Lung (tissue), 12 donors: ENCODE data around the gene AKAP13. TPM values are rescaled to one million over a fixed set of nuclear protein-coding genes. Genes with fewer than 3 reads are reported as not detected.

Experiments used
- ATAC-seq: fragments of 200-7000 bp; cut with Tn5 transposase; one replicate; pipeline ENCODE4 v1.9.1; 2020; ENCODE audit warnings: moderate number of reproducible peaks; ENCODE audit not compliant: insufficient read depth, low FRiP score
- DNase-seq, 3 donors: peaks; one replicate each; pipeline ENCODE4 v3.0.0-alpha.2; 2013 to 2017
- H3K27ac ChIP-seq, 2 donors: one replicate each; pipeline ENCODE4 v1.5.1; 2013; ENCODE audit warnings: mild to moderate bottlenecking in 2 of 2, moderate library complexity in 2 of 2, control low read depth in 1 of 2, inconsistent platforms in 1 of 2, low read depth in 1 of 2, low read length in 1 of 2
- H3K27me3 ChIP-seq, 3 donors: one replicate each; pipeline ENCODE4 v1.5.1; 2013; ENCODE audit warnings: low read length in 2 of 3; ENCODE audit not compliant: control insufficient read depth in 3 of 3, insufficient read depth in 3 of 3
- H3K36me3 ChIP-seq, 4 donors: one replicate each; pipeline ENCODE4 v1.5.1; 2013; ENCODE audit warnings: low read length in 4 of 4, mild to moderate bottlenecking in 1 of 4, moderate library complexity in 1 of 4; ENCODE audit not compliant: control insufficient read depth in 4 of 4, insufficient read depth in 4 of 4
- H3K4me1 ChIP-seq, 5 donors: one replicate each; pipeline ENCODE4 v1.5.1; 2013; ENCODE audit warnings: low read length in 5 of 5, mild to moderate bottlenecking in 2 of 5, moderate library complexity in 1 of 5; ENCODE audit not compliant: control insufficient read depth in 5 of 5, insufficient read depth in 5 of 5
- H3K4me3 ChIP-seq: one replicate; pipeline ENCODE4 v1.5.1; 2013; ENCODE audit warnings: mild to moderate bottlenecking, control low read depth, moderate library complexity
- H3K9ac ChIP-seq, 2 donors: one replicate each; pipeline ENCODE4 v1.5.1; 2013; ENCODE audit warnings: low read length in 2 of 2, control low read depth in 1 of 2; ENCODE audit not compliant: insufficient read depth in 1 of 2
- H3K9me3 ChIP-seq, 4 donors: one replicate each; pipeline ENCODE4 v1.5.1; 2013; ENCODE audit warnings: low read length in 3 of 4, mild to moderate bottlenecking in 1 of 4, moderate library complexity in 1 of 4; ENCODE audit not compliant: control insufficient read depth in 4 of 4, insufficient read depth in 3 of 4
- CTCF ChIP-seq: IDR thresholded peaks from 2 replicates; pipeline ENCODE4 v1.5.1; 2012; ENCODE audit warnings: mild to moderate bottlenecking; ENCODE audit errors: control extremely low read depth, extremely low read depth
- WGBS, 2 donors: extraction: QIAGEN DNeasy Blood & Tissue Kit; methylation state at CpG; one replicate each; pipeline ENCODE4 v1.1.7; 2013; 5-methylcytosine and 5-hydroxymethylcytosine counted together
- polyA plus RNA-seq, 2 donors: library from polyadenylated mRNA; stranded (reverse); fragments of 200-250 nt; gene quantifications; one replicate each; pipeline ENCODE4 v1.2.1, GENCODE V29; 2013
- total RNA-seq, 2 donors: library from RNA; depleted of rRNA in 1 of 2; stranded (reverse); fragments of >200 nt in 1 of 2; gene quantifications; one replicate each; pipeline ENCODE4 v1.2.1, GENCODE V29; 2014 to 2021
- donor health status: control.
- donor health status: control.
- donor health status: Bipolar disorder and iron deficiency.
- donor health status: healthy.
- donor health status: DM: yes; HTN: yes; CAD: no.

Gene AKAP13
- total and polyA plus RNA-seq, 4 donors, result 102 to 1,115 (median 259) TPM

DNA sequence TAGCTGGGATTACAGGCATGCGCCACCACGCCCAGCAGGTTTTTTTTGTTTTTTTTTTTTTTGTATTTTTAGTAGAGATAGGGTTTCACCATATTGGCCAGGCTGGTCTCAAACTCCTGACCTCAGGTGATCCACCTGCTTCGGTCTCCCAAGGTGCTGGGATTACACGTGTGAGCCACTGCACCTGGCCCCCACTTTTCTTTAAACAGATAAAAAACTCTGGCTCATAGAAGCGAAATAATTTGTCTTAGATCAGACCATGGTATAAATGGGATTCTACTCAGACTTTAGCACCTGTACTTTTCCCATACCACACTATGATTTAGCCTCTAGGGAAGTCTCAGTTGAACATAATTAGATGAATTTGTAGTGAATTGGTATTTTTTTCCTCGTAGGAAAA, 182.4 kb downstream of the AKAP13 start:
- H3K9ac ChIP-seq, result no peak overlapping the region
- DNase-seq (no peak), ATAC-seq (no peak)
- no peak overlapping the region for H3K4me3 ChIP-seq
- H3K27ac ChIP-seq, result peak overlapping the region; percentile 59 to 73
- WGBS, 2 donors, result 78 to 90% methylated on average over 6 of the region's 6 CpGs
- no peaks in the 10 kb centered on the region for H3K9me3 ChIP-seq
- H3K27me3 ChIP-seq, result no peaks in the 10 kb centered on the region
- H3K36me3 ChIP-seq, result no peaks in the 10 kb centered on the region
- TF ChIP-seq CTCF, result no peak
- peaks cover 0 to 33% (median 9%) of the 10 kb centered on the region in 5 donors for H3K4me1 ChIP-seq

DNA sequence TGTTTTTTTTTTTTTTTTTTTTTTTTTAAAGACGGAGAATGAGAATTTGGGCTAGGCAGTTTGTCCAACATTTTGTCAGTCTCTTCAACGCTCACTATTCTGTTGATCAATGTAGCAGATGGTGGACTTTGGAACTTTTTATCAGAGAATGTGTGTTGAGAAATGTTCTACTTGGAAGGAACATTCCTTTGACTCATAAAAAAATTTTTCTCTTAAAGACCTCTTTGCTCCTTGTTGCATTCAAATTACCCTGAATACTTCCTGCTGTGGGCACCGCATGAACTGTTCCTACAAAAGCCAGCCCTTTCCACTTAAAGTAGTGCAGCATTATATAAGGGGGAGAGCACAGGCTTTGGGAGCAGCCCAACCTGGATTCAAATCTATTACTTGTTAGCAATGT, 182.9 kb downstream of the AKAP13 start:
- no peak for TF ChIP-seq CTCF
- Histone ChIP-seq H3K9me3 (no peaks in the 10 kb centered on the region), H3K27ac (peak overlapping the region in 1 of 2 donors; percentile 73), H3K4me1 (peaks cover 0 to 33% (median 9%) of the 10 kb centered on the region in 5 donors), H3K27me3 (no peaks in the 10 kb centered on the region), H3K9ac (no peak overlapping the region), H3K4me3 (no peak overlapping the region), H3K36me3 (no peaks in the 10 kb centered on the region)
- DNase-seq, result peak in 2 of 3 donors; percentile 46 to 60
- 56 to 73% methylated on average over 3 of the region's 3 CpGs for WGBS, 2 donors
- peak; percentile 87 for ATAC-seq

GRCh38 chr15:85563731-85564130, 183.3 kb downstream of the AKAP13 start:
- no peaks in the 10 kb centered on the region for H3K36me3 ChIP-seq
- peak; percentile 34 for ATAC-seq
- H3K27me3 ChIP-seq, result no peaks in the 10 kb centered on the region
- H3K4me1 ChIP-seq, result peaks cover 0 to 33% (median 9%) of the 10 kb centered on the region in 5 donors
- H3K9me3 ChIP-seq, result no peaks in the 10 kb centered on the region
- DNase-seq, result peak in 1 of 3 donors; percentile 31
- H3K27ac ChIP-seq, result peak overlapping the region in 1 of 2 donors; percentile 40
- 62 to 68% methylated on average over 1 of the region's 1 CpG for WGBS, 2 donors
- TF ChIP-seq CTCF, result no peak
- H3K9ac ChIP-seq, result no peak overlapping the region
- no peak overlapping the region for H3K4me3 ChIP-seq

GRCh38 chr15:85564686-85565085, 184.3 kb downstream of the AKAP13 start:
- H3K27me3 ChIP-seq, result no peaks in the 10 kb centered on the region
- peaks cover 0 to 28% (median 9%) of the 10 kb centered on the region in 5 donors for H3K4me1 ChIP-seq
- H3K4me3 ChIP-seq, result no peak overlapping the region
- WGBS, 2 donors, result 29 to 69% methylated on average over 2 of the region's 2 CpGs
- no peaks in the 10 kb centered on the region for H3K36me3 ChIP-seq
- peak overlapping the region in 1 of 2 donors; percentile 33 for H3K27ac ChIP-seq
- ATAC-seq (no peak), DNase-seq (no peak)
- no peaks in the 10 kb centered on the region for H3K9me3 ChIP-seq
- no peak for TF ChIP-seq CTCF
- H3K9ac ChIP-seq, result no peak overlapping the region
